Thyroid gland (tissue), 4 donors: ENCODE results near the gene CTNNA3.

Experiments
- POLR2A ChIP-seq, 2 donors: fragments of 450-650 bp; IDR thresholded peaks; one replicate each; pipeline ENCODE4 v1.6.1; 2017; ENCODE audit warnings: antibody characterized with exemption in 2 of 2, mild to moderate bottlenecking in 2 of 2, moderate library complexity in 1 of 2
- TF ChIP-seq, protein P1 (sequence below), 6 experiments: fragments of 200-600 bp in 3 of 6; fragments of 450-650 bp in 3 of 6; sonication (generic) in 3 of 6; IDR thresholded peaks; one replicate each; pipeline ENCODE4 v1.5.1; 2016 to 2019; ENCODE audit warnings: antibody characterized with exemption in 6 of 6, mild to moderate bottlenecking in 2 of 6, inconsistent platforms in 1 of 6, moderate library complexity in 1 of 6

DNA sequence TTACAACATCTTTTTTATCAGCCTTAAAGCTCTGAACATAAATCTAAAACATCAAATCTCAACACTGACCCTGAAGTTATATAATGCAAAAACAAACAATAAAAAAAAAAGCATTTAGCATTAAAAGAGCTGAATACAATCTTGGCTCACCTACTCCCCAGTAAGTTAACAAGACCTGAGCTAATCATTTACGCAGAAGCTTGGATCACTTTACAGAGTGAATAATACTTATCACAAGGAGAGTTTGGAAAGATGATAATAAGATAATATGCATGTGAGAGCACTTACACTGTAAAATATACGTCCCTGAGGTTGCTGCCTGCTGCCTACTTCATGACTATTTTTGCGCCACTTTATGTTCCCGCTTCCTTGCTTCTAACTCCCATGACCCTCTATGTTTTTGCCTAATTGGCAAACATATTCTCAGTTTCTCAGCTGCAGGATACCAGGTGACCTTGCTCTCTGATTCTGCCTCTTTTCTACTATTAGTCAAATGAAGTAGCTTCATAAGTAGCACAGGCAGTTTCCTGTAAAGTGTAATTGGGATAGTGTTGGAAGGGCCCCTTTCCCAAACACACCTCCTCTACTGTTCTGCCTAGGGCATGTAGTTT lies 436.6 kb downstream of the CTNNA3 start:
- TF ChIP-seq, protein P1, sequence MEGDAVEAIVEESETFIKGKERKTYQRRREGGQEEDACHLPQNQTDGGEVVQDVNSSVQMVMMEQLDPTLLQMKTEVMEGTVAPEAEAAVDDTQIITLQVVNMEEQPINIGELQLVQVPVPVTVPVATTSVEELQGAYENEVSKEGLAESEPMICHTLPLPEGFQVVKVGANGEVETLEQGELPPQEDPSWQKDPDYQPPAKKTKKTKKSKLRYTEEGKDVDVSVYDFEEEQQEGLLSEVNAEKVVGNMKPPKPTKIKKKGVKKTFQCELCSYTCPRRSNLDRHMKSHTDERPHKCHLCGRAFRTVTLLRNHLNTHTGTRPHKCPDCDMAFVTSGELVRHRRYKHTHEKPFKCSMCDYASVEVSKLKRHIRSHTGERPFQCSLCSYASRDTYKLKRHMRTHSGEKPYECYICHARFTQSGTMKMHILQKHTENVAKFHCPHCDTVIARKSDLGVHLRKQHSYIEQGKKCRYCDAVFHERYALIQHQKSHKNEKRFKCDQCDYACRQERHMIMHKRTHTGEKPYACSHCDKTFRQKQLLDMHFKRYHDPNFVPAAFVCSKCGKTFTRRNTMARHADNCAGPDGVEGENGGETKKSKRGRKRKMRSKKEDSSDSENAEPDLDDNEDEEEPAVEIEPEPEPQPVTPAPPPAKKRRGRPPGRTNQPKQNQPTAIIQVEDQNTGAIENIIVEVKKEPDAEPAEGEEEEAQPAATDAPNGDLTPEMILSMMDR (IDR thresholded peaks at IDR 0.05) = no peak
- TF ChIP-seq POLR2A (IDR thresholded peaks at IDR 0.05) = no peak
